ENCODE data around the gene CNTNAP2.

DNA sequence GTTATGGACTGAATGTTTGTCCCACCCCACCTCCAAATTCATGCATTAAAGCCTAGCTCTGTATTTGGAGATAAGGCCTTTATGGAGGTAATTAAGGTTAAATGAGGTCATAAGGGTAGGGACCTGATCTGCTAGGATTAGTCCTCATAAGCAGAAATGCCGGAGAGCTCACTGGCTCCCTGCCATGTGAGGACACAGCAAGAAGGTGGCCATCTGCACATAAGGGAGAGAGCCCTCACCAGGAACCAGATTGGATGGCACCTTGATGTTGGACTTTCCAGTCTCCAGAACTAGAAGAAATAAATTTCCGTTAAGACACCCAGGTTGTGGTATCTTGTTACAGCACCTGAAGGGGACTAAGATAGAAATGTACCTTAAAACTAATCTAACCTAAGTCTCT lies 1657.9 kb downstream of the CNTNAP2 start:
- no peak for TF ChIP-seq POLR2A (IDR thresholded peaks at IDR 0.05)
- TF ChIP-seq, protein P1, sequence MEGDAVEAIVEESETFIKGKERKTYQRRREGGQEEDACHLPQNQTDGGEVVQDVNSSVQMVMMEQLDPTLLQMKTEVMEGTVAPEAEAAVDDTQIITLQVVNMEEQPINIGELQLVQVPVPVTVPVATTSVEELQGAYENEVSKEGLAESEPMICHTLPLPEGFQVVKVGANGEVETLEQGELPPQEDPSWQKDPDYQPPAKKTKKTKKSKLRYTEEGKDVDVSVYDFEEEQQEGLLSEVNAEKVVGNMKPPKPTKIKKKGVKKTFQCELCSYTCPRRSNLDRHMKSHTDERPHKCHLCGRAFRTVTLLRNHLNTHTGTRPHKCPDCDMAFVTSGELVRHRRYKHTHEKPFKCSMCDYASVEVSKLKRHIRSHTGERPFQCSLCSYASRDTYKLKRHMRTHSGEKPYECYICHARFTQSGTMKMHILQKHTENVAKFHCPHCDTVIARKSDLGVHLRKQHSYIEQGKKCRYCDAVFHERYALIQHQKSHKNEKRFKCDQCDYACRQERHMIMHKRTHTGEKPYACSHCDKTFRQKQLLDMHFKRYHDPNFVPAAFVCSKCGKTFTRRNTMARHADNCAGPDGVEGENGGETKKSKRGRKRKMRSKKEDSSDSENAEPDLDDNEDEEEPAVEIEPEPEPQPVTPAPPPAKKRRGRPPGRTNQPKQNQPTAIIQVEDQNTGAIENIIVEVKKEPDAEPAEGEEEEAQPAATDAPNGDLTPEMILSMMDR (IDR thresholded peaks at IDR 0.05), result no peak
